Suppressor macrophage (primary cell): Measurements from ENCODE around the gene ZCCHC14.

Source experiments
- DNase-seq, 4 experiments: peaks; one replicate each; pipeline ENCODE4 v3.0.0-alpha.2; 2020 to 2022

Gene ZCCHC14

DNA sequence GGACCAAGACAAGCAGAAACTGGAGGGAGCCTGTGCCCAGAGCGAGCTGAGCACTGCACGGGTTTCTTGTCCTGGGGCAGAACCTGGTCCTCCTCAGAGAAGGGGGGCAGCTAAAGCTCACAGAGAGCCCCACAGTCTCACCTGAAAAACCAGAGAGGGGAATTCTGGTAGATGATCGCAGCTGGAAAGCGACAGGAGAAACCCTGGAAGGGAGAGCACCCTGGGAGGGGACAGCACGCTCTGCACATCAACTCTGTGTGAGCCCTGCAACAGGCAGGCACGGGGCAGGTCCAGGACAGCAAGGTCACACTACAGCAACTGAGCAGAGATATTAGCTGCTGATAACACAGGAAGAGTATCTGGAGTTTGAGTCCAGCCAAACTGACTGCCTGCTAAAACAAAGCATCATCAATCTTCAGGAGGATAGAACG lies 18.2 kb downstream of the ZCCHC14 start:
- DNase-seq = no peak

- no peak for DNase-seq
Observed at GRCh38 chr16:87474017-87474416, 18.8 kb downstream of the ZCCHC14 start.

GRCh38 chr16:87472935-87473334 lies 19.9 kb downstream of the ZCCHC14 start:
- no peak for DNase-seq

GRCh38 chr16:87472142-87472778 lies 20.6 kb downstream of the ZCCHC14 start:
- DNase-seq = no peak

- DNase-seq = no peak
Observed at GRCh38 chr16:87471278-87472141, 21.3 kb downstream of the ZCCHC14 start.

DNA sequence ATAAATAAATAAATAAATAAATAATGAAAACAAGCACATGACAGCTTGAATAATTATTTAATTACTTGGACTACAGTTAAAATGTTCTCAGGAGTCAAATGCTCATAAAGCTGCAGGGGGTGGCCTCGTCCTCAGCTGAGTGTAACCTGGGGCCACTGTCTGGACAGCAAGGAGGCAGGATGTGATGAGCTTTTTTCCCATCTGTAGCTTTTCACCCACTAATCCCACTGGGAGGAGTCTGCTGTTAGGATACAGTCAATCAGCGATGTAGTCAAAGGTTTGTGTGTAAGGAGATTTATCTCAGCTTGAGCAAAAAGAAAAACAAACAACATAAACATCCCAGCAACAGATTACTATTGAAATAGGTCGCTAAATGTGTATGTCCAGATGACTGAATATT lies 22.5 kb downstream of the ZCCHC14 start:
- no peak for DNase-seq

DNA sequence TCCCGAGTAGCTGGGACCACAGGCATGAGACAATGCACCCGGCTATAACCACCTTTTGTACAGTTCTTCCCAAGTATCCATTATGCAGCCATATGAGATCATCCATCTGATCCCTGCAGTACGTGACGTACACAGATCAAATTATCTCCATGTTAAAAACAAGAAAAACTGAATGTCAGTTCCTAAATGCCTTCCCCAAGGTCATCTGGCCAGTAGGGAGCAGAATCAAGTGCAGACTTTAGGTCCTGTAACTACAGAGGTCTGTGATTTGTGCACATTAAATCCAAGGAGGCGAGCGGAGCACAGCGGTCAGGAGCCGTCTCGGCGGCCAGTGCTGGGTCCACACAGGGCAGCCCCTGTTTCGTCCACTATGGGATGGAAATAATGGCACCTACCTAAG lies 23.7 kb downstream of the ZCCHC14 start:
- no peak for DNase-seq

DNA sequence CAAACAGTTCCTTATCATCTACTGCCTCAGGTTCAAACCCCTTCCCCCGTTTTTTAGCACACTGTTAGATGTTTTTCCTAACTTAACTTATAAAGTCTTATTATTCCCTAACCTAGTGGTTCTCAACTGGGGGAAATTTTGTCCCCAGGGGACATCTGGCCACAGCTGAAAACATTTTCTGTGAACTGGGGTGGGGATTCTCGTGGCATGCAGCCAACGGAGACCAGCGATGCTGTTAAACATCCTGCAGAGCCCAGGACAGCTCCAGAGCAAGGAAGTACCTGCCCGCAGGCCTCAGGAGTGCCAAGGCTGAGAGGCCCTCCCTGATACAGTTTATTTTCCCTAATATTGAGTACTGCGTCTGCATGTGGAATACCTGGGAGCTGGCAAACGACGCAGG lies 24.3 kb downstream of the ZCCHC14 start:
- DNase-seq = no peak

DNA sequence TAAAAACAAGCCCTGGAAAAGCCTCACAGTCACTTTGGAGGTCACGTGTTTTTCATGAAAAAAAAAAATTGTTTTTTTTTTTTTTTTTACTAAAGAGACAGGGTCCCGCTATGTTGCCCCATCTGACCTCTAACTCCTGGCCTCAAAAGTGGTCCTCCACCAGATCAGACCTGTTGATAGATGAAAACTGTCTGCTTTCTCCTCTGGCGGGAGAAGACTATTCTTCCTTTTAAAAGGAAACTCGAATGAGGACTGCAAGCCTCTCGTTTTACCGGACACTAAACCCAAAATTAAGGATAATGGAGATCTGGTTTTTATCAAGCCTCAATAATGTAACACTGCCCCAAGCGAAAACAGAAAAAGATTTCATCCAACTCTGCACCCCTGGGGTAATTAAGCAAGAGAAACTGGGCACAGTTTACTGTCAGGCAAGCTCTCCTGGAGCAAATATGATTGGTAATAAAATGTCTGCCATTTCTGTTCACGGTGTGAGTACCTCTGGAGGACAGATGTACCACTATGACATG lies 25.8 kb downstream of the ZCCHC14 start:
- no peak for DNase-seq

DNA sequence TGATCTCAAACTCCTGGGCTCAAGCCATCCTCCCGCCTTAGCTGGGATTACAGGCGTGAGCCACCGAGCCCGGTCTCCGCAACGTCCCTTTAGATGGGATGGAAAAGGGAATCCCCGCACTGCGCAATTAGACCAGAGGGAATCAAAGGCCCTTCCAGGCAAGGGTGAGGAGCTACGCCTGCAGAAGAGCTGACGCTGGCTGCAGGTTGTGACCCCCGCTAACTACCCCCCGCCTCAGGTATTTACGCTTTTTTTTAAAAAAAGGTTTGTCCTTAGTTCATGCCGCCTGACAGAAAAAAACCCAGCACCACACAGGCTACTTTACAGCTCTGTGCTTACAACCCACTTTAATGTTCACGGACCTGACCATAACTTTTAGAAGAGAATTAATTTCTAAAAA lies 26.9 kb downstream of the ZCCHC14 start:
- DNase-seq = no peak

- peak; percentile 85 to 91 (median 90) for DNase-seq
Observed at GRCh38 chr16:87465306-87465705, 27.5 kb downstream of the ZCCHC14 start.

- peak; percentile 92 to 97 (median 94) for DNase-seq
Observed at GRCh38 chr16:87464691-87465300, 28.0 kb downstream of the ZCCHC14 start.

GRCh38 chr16:87463722-87464690 lies 28.8 kb downstream of the ZCCHC14 start:
- DNase-seq = peak; percentile 88 to 95 (median 92)

- DNase-seq = peak in 3 of 4 experiments; percentile 39 to 62 (median 45)
Observed at GRCh38 chr16:87461466-87461991, 31.3 kb downstream of the ZCCHC14 start.

- DNase-seq = no peak
Observed at GRCh38 chr16:87460936-87461335, 31.9 kb downstream of the ZCCHC14 start.

DNA sequence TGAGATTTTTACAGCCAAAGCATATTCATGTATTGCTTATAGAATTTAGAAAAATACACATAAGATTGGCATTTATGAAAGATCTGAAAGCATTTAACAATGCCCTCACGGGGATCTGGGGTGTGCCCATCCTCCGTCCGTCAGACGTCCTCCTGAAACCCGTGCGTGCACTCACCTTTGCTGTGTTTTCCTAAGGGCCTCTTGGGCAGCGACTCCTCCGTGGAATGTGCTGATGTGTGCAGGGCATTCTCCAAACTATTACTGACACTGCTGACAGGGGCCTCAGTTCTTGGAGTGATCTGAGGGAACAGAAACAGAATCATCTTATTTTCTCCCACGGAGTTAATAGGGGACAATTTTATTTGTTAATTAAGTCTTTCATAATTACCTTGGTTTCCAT lies 33.0 kb downstream of the ZCCHC14 start:
- no peak for DNase-seq

DNA sequence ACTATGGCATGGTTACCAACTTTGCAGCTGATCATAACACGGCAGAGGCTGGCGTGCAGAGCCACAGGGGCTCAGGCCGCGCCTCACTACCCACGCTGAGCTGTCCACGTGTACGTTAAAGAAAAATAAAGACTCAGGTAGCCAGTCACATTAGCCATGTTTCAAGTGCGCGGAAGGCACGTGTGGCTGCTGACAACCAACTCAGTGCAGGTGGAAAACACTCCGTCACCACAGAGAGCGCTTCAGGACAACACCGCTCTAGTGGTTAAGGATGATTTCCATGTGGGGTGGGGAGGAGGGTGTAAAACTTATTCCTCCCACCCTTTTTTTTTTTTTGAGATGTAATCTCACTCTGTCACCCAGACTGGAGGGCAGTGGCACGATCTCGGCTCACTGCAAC lies 33.8 kb downstream of the ZCCHC14 start:
- no peak for DNase-seq

DNA sequence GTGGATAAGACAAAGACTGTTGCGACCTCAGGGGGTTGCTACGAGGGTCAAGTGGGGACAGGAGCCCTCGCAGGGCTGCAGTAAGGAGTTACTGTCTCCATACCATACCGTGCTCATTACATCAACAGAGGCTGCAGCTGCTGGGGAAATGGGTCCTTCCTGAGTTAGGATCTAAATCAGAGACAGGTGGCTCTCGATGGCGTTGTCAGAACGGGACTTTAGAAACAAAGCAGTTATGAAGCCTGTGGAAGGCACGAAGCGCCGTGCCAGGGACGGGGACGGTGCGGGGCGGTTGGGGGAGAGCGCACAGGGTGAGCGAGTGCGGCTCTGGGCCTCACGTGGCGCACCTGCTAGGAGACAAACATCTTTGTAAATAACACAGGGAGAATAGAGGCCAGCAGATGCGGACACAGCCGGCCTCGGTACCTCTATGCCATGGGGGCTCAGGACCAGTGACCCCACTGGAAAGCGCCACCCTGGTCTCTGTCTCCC lies 34.4 kb downstream of the ZCCHC14 start:
- DNase-seq = no peak

- DNase-seq = peak in 3 of 4 experiments; percentile 42 to 59 (median 52)
Observed at GRCh38 chr16:87457709-87458423, 35.0 kb downstream of the ZCCHC14 start.

- DNase-seq = peak in 2 of 4 experiments; percentile 36 to 38
Observed at GRCh38 chr16:87457061-87457611, 35.7 kb downstream of the ZCCHC14 start.

DNA sequence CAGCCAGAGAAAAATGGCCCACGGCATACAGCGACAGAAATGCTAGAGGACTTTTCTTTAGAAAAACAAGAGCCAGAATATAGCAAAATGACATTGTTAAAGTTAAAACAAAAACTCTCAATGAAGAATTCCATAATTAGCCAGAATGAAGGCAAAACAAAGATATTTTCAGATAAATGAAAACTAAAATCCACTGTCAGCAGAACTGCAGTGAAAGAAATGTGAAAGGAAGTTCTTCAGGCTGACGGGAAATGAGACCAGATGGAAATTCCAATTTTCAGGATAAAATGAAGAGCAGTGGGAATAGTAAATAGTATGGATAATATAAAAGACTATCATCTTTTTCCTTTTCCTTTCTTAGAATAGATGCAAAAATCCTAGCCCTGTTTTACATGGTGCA lies 38.4 kb downstream of the ZCCHC14 start:
- no peak for DNase-seq
